ENCODE results near the gene PTPRN2. TPM values are rescaled to one million over a fixed set of nuclear protein-coding genes. Genes with fewer than 3 reads are reported as not detected.
A peak's percentile ranks its signal among the peaks of the same experiment; 100 is the strongest.

The PTPRN2 gene
- total RNA-seq, 2 donors from 2014 or later: 0.72 to 0.79 TPM

DNA sequence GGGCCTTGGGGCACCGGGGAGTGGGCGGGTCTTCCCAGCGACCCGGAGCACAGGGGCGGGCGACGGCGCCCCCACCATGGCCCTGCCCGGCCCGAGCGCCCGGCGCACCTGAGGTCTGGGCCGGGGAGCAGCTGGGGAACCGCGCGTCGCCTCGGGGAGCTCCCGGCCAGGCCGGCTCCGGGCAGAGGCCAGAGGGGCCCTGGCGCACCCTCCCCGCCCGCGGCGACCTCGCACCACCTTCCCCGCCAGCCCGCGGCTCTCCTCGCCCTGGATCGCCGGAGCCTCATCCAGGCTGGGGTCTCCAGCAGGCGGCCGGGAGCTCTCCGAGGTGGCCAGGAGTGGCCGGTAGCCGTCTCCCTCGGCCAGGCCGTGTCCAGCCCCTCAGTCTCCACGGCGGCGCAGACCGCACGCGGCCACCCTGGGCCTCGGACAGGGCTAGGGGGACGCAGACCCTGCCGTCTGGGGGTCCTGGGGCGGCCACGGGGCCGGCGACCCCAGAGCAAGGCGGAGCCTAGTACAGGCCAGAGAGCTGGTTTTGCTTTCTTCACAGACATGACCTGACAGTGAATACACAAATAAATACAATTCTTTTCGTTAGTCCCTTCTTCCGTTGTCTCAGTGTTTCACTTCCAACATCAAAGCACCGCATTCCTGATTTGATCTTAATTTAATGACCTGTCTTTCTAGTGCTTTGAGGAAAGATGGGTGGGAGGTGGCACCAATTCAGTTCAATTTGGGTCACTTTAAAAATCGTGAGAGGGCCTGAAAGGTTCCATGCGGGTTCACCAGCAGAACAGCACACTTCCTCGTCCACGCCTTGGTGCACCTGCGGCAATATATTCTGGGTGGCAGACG, 893.9 kb downstream of the PTPRN2 start:
- H3K9me3 Mint-ChIP-seq: no peaks in the 10 kb centered on the region
- ATAC-seq (replicated peaks in 1 of 2) (no peak), DNase-seq (no peak)
- no peak overlapping the region for H3K4me3 Mint-ChIP-seq
- H3K27ac Mint-ChIP-seq: no peak overlapping the region
- peaks cover 3% of the 10 kb centered on the region for H3K4me1 Mint-ChIP-seq (ENCODE audit: low read depth)
- H3K36me3 Mint-ChIP-seq (ENCODE audit: insufficient read depth in 2 of 2): peaks cover 0 to 1% of the 10 kb centered on the region in 2 donors
- peaks cover 13% of the 10 kb centered on the region for H3K27me3 Mint-ChIP-seq (ENCODE audit: low read depth)

DNA sequence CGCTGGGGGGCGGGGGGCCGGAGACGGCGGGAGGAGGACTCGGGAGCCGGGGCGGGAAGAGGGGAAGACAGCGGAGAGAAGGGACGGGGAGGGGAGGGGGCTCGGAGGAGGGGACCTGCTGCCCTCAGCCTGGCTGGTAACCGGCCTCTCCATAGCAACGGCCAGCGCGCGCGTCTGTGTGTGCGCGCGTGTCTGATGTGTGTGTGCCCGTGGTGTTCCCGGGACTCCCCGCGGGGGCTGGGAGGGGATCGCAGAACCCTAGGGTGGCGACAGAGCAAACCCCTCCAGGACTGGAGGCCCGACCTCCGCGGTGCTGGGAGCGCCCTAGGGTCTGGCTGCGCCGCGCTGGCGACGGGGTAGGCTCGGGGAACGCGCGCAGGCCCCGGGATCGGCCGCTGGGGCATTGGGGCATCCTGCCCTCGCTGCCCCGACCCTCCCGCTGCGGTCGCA, 894.5 kb downstream of the PTPRN2 start:
- Mint-ChIP-seq H3K27me3 (ENCODE audit: low read depth) (peaks cover 19% of the 10 kb centered on the region), H3K4me3 (no peak overlapping the region), H3K36me3 (ENCODE audit: insufficient read depth in 2 of 2) (peaks cover 0 to 1% of the 10 kb centered on the region in 2 donors), H3K4me1 (ENCODE audit: low read depth) (peaks cover 3% of the 10 kb centered on the region), H3K27ac (no peak overlapping the region), H3K9me3 (no peaks in the 10 kb centered on the region)
- ATAC-seq (replicated peaks in 1 of 2): no peak
- DNase-seq: no peak

DNA sequence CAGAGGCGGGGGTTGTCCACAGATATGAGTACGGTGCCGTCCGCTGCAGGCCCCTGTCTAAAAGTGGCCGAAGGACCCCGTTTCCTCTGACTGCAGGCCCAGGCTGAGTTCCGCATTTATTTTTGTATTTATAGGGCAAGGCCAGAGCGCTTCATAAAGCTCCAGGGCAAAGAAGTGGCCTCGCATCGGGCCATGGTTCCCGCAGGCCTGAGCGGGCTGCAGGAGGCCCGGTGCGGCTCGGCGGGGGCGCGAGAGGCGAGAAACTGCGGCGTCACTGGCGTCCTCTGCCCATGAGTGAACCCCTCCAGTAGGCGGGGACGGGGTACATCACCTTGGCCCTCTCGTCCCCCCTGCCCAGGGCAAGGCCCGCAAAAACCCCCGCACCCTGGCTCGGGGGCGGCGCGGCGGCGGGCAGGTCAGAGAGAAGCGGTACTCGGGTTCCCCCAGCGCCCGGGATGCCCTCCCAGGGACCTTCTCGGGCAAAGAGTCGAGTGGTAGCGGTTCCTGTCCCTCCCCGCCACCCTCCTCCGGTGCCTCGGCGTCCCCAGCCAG, 895.1 kb downstream of the PTPRN2 start:
- H3K36me3 Mint-ChIP-seq (ENCODE audit: insufficient read depth in 2 of 2): peaks cover 0 to 1% of the 10 kb centered on the region in 2 donors
- H3K4me1 Mint-ChIP-seq (ENCODE audit: low read depth): peaks cover 3% of the 10 kb centered on the region
- H3K4me3 Mint-ChIP-seq: peak overlapping the region; percentile 38 to 45
- no peak overlapping the region for H3K27ac Mint-ChIP-seq
- no peak for DNase-seq
- ATAC-seq (replicated peaks in 1 of 2): no peak
- H3K27me3 Mint-ChIP-seq (ENCODE audit: low read depth): peaks cover 25% of the 10 kb centered on the region
- no peaks in the 10 kb centered on the region for H3K9me3 Mint-ChIP-seq

DNA sequence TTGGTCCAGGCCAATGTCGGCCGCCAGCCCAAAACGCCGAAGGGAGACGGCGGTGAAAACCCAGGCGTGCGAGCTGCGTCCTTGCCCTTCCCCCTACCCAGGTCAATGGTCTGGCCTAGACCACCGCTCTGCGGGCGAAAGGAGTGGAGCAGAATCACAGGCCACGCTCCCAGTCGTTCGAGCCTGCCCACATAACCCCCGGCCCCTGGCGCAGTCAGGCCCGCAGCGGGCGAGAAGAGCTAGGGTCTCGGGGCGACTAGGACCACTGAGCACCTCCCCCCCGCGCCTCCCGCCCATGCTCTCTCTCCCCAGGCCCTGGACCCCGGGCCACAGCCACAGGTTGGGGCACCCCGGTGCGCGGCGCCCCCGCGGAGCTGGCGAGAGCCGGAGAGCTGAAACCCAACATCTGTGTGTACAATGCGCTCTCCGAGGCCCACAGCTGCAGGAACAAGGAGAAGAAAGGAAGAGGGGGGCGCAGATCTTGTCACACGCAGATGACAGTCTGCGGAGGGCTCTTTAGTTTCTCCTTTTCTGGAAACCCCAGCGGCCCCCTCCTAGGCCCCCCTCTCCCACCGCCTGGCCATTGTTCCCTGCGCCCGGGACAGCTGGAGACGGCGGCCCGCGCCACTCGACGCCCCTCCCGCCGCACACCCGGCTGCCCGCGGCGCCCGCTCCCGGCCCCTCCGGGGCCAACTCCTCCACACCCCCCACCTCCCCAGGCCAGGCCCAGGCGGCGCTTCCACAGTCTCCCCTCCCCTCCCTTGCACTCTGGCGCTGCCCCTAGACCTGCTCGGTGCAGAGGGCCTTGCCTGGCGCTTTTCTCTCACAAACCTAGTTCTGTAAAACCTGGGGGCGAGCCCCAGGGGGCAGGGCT, 895.8 kb downstream of the PTPRN2 start:
- ATAC-seq (replicated peaks in 1 of 2) (no peak), DNase-seq (no peak)
- peak overlapping the region; percentile 71 to 77 for H3K4me3 Mint-ChIP-seq
- H3K36me3 Mint-ChIP-seq (ENCODE audit: insufficient read depth in 2 of 2): peaks cover 0 to 1% of the 10 kb centered on the region in 2 donors
- H3K4me1 Mint-ChIP-seq (ENCODE audit: low read depth): peaks cover 3% of the 10 kb centered on the region
- H3K27ac Mint-ChIP-seq: no peak overlapping the region
- H3K27me3 Mint-ChIP-seq (ENCODE audit: low read depth): peaks cover 32% of the 10 kb centered on the region
- H3K9me3 Mint-ChIP-seq: no peaks in the 10 kb centered on the region

DNA sequence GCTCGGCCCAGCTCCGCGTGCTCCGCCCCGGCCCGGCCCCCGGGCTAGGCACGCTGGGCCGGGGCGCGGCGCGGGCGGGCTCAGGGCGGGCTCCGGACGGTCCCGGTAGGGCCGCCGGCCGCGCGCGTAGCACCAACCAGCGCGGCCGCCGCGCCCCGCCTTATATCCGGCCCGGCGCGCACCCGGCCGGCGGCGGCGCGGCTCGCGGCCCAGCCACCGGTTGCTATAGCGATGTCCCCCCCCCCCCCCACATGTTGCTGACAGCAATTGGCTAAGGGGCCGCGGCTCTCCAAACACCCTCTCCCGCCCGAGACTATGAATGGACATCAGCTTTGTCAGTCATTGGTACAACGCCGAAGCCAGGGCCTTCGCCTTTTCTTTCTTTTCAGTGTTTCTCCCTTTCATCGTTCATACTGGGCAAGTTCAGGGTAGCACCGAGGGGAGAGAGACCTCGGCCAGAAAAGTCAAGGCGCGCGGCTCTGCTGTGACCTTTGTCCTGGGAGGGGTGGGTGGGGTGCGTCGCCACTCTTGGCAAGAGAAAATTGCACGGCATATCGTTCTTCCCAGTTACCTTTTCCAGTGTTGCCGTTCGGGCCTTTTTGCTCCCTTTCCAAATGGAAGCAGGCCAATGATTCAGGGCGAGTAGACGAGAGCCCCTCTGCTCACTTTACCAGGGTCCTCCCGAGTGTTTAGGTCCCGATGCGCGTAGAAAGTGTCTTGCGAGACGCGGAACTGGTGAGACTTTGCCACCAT, 896.6 kb downstream of the PTPRN2 start:
- Mint-ChIP-seq H3K4me3 (peak overlapping the region; percentile 71 to 77), H3K36me3 (ENCODE audit: insufficient read depth in 2 of 2) (peaks cover 0 to 1% of the 10 kb centered on the region in 2 donors), H3K27ac (no peak overlapping the region)

DNA sequence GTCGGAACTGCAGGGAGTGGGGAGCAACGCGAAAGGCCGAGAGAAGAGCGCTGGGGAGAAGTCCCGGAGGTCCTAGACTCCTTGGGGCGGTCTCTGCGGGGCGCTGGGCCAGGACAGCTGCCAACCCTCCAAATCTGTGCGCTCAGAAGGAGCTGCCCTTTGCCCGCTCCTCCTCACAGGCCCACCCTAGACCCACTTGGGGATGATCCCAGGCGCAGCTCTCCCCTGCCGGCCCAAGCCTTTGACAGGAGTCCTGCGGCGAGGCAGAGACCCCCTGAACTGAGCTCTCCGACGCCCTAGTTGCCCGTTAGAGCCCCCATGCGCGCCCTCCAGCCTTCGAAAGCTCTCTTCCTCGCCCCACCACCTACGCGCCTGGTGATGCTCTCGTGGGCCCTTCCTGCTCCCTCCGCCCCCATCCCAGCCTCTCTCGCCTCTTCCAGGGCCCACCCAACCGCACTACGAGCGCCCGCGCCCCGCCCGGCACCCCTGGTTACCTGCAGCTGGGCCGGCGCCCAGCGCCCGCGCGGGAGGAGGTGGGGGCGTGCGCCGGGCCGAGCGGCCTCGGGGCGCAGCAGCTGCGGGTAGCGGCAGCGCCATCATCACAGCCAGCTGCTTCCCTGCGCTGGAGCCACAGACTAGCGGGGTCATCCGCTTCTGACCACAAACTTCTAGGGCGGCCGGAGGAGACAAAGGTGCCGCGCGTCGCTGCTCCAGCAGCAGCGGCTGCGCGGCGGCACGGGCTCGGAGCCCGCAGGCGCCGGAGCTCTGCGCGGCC, 897.4 kb downstream of the PTPRN2 start:
- H3K4me1 Mint-ChIP-seq (ENCODE audit: low read depth): peaks cover 3% of the 10 kb centered on the region
- DNase-seq (no peak), ATAC-seq (replicated peaks in 1 of 2) (peak in 1 of 2 donors; percentile 26)
- peaks cover 40% of the 10 kb centered on the region for H3K27me3 Mint-ChIP-seq (ENCODE audit: low read depth)
- peaks cover 0 to 1% of the 10 kb centered on the region in 2 donors for H3K36me3 Mint-ChIP-seq (ENCODE audit: insufficient read depth in 2 of 2)
- no peak overlapping the region for H3K27ac Mint-ChIP-seq
- H3K4me3 Mint-ChIP-seq: peak overlapping the region; percentile 46 to 76
- no peaks in the 10 kb centered on the region for H3K9me3 Mint-ChIP-seq

More for the DNA sequence above, 896.6 kb downstream of the PTPRN2 start:
- peaks cover 3% of the 10 kb centered on the region for H3K4me1 Mint-ChIP-seq (ENCODE audit: low read depth)
- peaks cover 40% of the 10 kb centered on the region for H3K27me3 Mint-ChIP-seq (ENCODE audit: low read depth)
- no peaks in the 10 kb centered on the region for H3K9me3 Mint-ChIP-seq
- no peak for DNase-seq
- peak; percentile 69 to 74 for ATAC-seq (replicated peaks in 1 of 2)

DNA sequence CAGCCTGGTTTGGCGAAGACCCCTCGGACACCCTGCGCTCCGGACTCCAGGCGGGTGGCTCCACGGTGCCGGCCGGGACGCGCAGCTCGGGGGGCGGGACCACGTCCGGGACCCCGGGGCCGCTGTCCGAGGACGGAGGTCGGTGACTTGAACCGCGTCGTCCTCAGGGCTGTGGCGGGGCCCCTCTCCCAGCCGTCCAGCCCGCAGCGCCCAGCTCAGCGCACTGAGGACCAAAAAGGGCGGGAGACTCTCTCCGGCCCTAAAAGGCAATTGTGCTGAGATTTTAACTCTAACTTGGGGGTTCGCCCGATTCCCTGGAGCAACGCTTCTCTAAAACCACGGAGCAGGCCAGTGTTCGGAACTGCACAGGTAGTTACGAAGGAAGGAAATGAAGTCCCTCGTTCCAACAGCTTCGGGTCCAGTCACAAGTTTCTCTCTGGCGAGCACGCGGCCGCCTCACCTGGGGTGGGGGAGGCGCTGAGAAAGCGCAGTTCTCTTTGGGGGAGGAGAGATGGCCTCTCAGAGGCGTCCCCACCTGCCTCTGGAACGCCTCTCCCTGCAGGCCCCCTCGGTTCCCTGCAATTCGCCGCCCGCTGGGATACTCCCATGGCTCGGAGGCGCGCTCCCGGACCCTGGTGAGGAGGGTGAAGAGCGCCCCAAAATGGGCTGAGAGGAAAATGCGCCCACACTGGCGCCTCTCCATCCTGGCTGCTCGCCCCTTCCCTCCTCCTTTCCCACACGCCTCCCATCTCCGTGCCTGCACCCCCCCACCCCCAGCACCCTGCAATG, 898.2 kb downstream of the PTPRN2 start:
- Mint-ChIP-seq H3K4me1 (ENCODE audit: low read depth) (peaks cover 3% of the 10 kb centered on the region), H3K27ac (no peak overlapping the region), H3K9me3 (no peaks in the 10 kb centered on the region), H3K36me3 (ENCODE audit: insufficient read depth in 2 of 2) (peaks cover 0 to 1% of the 10 kb centered on the region in 2 donors), H3K4me3 (no peak overlapping the region), H3K27me3 (ENCODE audit: low read depth) (peaks cover 34% of the 10 kb centered on the region)
- DNase-seq (no peak), ATAC-seq (replicated peaks in 1 of 2) (no peak)

DNA sequence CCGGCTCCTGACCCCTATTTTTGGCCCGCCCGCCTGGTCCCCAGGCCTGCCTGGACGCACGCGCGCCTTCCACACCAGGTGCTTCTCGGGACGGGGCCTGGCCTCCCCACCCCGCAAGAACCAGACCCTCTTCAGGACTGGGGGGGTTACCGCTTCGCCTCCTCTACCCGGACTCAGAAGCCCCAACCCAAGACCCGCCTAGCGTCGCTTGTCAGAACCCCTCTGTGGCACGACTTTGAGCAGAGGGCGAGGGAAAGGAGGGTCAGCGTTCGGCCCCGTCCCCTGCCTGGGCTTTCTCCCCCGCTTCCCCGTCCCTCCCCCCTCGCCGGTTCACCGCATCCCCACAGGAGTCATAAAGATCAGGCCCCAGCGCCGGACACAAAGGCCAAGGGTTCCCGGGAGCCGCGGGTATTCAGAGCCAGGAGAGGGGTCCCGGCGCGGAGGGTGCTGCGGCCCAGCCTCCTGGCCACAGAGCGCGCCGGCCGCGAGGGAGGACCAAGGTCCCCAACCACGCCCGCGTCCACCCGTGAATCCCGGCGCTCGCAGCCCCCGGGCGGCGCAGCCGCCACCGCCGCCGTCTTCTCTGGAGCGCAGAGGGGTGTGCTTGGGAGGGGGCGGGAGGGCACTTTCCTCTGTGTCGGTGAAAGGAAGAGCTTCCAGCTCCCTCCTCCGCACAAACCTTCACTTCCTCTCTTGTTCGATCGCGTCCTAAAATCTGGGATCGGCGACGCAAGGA, 898.9 kb downstream of the PTPRN2 start:
- no peak overlapping the region for H3K27ac Mint-ChIP-seq
- no peak overlapping the region for H3K4me3 Mint-ChIP-seq
- H3K36me3 Mint-ChIP-seq (ENCODE audit: insufficient read depth in 2 of 2): no peaks in the 10 kb centered on the region
- ATAC-seq (replicated peaks in 1 of 2): no peak
- H3K9me3 Mint-ChIP-seq: no peaks in the 10 kb centered on the region
- DNase-seq: no peak
- H3K4me1 Mint-ChIP-seq (ENCODE audit: low read depth): peaks cover 3% of the 10 kb centered on the region
- H3K27me3 Mint-ChIP-seq (ENCODE audit: low read depth): peaks cover 32% of the 10 kb centered on the region

DNA sequence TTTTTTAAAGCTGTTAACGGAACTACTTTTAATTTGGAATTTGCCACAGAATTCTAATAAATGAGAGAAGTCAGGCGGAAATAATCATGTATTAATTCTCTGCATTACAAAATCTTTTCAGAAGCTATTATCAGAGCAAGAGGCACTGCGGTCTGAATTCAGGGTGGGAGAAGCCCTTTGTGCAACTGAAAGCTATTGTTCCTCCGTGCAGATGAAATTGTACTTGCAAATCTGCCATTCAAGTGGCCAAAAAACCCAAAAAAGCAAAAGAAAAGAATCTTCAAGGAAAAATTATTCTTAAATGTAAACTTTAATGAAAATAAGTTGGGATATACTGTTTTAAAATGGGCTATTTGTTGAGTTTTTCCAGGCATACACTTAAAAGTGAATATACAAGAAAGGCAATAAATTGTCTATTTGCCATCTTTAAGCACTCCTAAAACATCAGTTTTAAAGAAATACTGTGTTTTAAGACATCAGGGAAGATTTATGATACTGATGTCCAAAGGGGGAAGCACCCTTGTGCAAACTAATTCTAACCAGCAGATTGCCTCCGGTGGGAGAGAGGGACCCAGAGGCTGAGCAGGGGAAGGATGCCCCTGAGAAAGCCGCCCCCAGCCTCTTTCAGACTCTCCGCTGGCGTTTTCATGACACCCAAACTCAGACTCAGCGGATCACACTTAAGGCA, 899.6 kb downstream of the PTPRN2 start:
- ATAC-seq (replicated peaks in 1 of 2): no peak
- H3K4me3 Mint-ChIP-seq: no peak overlapping the region

DNA sequence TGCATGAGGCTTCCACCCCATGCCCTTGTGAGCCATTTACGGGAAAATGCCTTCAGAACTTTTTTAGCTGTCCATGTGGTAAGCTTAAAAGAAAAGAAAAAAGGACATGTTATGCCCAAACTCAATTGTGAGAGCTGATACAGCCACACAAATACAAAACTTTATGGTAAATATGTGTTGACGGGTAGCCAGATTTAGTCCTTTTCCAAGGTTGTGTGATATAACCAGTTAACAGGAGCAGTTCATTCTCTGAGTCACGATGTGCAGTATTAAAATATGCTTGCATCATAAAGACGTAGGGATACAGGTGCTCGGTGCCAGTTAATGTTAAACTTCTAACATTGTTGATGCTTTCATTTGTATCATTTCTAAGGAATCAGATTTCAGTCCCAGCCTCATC, 900.5 kb downstream of the PTPRN2 start:
- H3K4me1 Mint-ChIP-seq (ENCODE audit: low read depth): peaks cover 3% of the 10 kb centered on the region
- H3K36me3 Mint-ChIP-seq (ENCODE audit: insufficient read depth in 2 of 2): no peaks in the 10 kb centered on the region
- ATAC-seq (replicated peaks in 1 of 2) (no peak), DNase-seq (no peak)
- H3K4me3 Mint-ChIP-seq: no peak overlapping the region
- H3K27me3 Mint-ChIP-seq (ENCODE audit: low read depth): peaks cover 48% of the 10 kb centered on the region
- no peaks in the 10 kb centered on the region for H3K9me3 Mint-ChIP-seq
- H3K27ac Mint-ChIP-seq: no peak overlapping the region

More for the DNA sequence above, 899.6 kb downstream of the PTPRN2 start:
- H3K4me1 Mint-ChIP-seq (ENCODE audit: low read depth): peaks cover 3% of the 10 kb centered on the region
- peaks cover 39% of the 10 kb centered on the region for H3K27me3 Mint-ChIP-seq (ENCODE audit: low read depth)
- H3K27ac Mint-ChIP-seq: no peak overlapping the region
- H3K36me3 Mint-ChIP-seq (ENCODE audit: insufficient read depth in 2 of 2): no peaks in the 10 kb centered on the region
- no peak for DNase-seq
- no peaks in the 10 kb centered on the region for H3K9me3 Mint-ChIP-seq
